Testis (tissue), 3 donors: ENCODE results near the gene CGB5. TPM values are rescaled to one million over a fixed set of nuclear protein-coding genes. Genes with fewer than 3 reads are reported as not detected.

ENCODE experiments used
- DNase-seq: peaks from one replicate; pipeline ENCODE4 v3.0.0-alpha.2; 2019
- H3K27ac ChIP-seq, 2 donors: fragments of 200-600 bp; sonication (generic); one replicate each; pipeline ENCODE4 v1.5.1; 2019
- H3K27me3 ChIP-seq: fragments of 200-600 bp; sonication (generic); one replicate; pipeline ENCODE4 v1.5.1; 2019
- H3K36me3 ChIP-seq: fragments of 200-600 bp; sonication (generic); one replicate; pipeline ENCODE4 v1.5.1; 2017; ENCODE audit warnings: low read depth; ENCODE audit errors: missing control alignments
- H3K4me1 ChIP-seq: fragments of 200-600 bp; sonication (generic); one replicate; pipeline ENCODE4 v1.5.1; 2019
- H3K4me3 ChIP-seq, 2 donors: fragments of 200-600 bp; sonication (generic); one replicate each; pipeline ENCODE4 v1.5.1; 2017 to 2019
- H3K9me3 ChIP-seq: fragments of 200-600 bp; sonication (generic); one replicate; pipeline ENCODE4 v1.5.1; 2017
- CTCF ChIP-seq, 3 experiments: fragments of 450-650 bp in 2 of 3; fragments of 200-600 bp in 1 of 3; sonication (generic) in 1 of 3; IDR thresholded peaks; one replicate each; pipeline ENCODE4 v1.5.1; 2016 to 2019; ENCODE audit warnings: antibody characterized with exemption in 3 of 3, mild to moderate bottlenecking in 2 of 3, moderate library complexity in 1 of 3
- POLR2A ChIP-seq: fragments of 450-650 bp; IDR thresholded peaks from one replicate; pipeline ENCODE4 v1.6.1; 2017; ENCODE audit warnings: antibody characterized with exemption, mild to moderate bottlenecking, moderate library complexity
- WGBS, 2 donors: methylation state at CpG; one replicate each; pipeline ENCODE4 v1.1.5; 2018; 5-methylcytosine and 5-hydroxymethylcytosine counted together
- intact Hi-C: fragments of 100-400 bp; cut with DNase I; formaldehyde crosslinking; loops from one replicate; pipeline ENCODE4 v1.15.1; 2023; ENCODE audit warnings: low total_unique reads
- microRNA-seq, 2 donors: library from miRNA; unstranded; fragments of <30 nt; microRNA quantifications; one replicate each; pipeline ENCODE4, GENCODE V29; 2016; ENCODE audit warnings: borderline number of aligned reads in 2 of 2, borderline replicate concordance in 1 of 2
- polyA plus RNA-seq: library from polyadenylated mRNA; stranded (reverse); fragments of 350-450 nt; fragmentation: Illumina TruSeq; extraction: RNeasy Lipid Tissue Mini Kit (QIAGEN cat#74804); gene quantifications from one replicate; pipeline ENCODE4 v1.2.3, GENCODE V29; 2014; ENCODE audit warnings: low read depth, low replicate concordance; ENCODE audit not compliant: insufficient read depth
- small RNA-seq, 2 donors: library from RNA; depleted of rRNA; stranded (forward); fragments of <200 nt; gene quantifications; one replicate each; pipeline ENCODE3, GENCODE V24; 2016
- total RNA-seq, 2 donors: library from RNA; depleted of rRNA; stranded (reverse); fragments of >200 nt; gene quantifications; one replicate each; pipeline ENCODE4 v1.2.3, GENCODE V29; 2016

Gene CGB5
- total and polyA plus RNA-seq, 3 donors from 2014 or later, result 2.4 TPM; not detected in 2

GRCh38 chr19:49091391-49092038 lies 47.9 kb downstream of the CGB5 start:
- no peak for DNase-seq
- intact Hi-C loops, result loop anchor here (10.0 kb wide), 2 partner anchors 53 to 123 kb away; no protein-coding TSS in a partner anchor
- no peaks in the 10 kb centered on the region for H3K27me3 ChIP-seq
- no peak overlapping the region for H3K4me3 ChIP-seq
- TF ChIP-seq CTCF (IDR thresholded peaks at IDR 0.05) (no peak), POLR2A (no peak)
- peaks cover 24% of the 10 kb centered on the region for H3K4me1 ChIP-seq
- H3K36me3 ChIP-seq, result no peaks in the 10 kb centered on the region
- no peaks in the 10 kb centered on the region for H3K9me3 ChIP-seq
- 92 to 95% methylated on average over 17 of the region's 17 CpGs for WGBS, 2 donors
- H3K27ac ChIP-seq, result no peak overlapping the region

GRCh38 chr19:49092686-49093085 lies 49.0 kb downstream of the CGB5 start:
- Histone ChIP-seq H3K27me3 (no peaks in the 10 kb centered on the region), H3K27ac (no peak overlapping the region), H3K36me3 (no peaks in the 10 kb centered on the region), H3K4me3 (no peak overlapping the region), H3K9me3 (no peaks in the 10 kb centered on the region), H3K4me1 (peaks cover 16% of the 10 kb centered on the region)
- TF ChIP-seq POLR2A (no peak), CTCF (IDR thresholded peaks at IDR 0.05) (no peak)
- DNase-seq, result no peak
- intact Hi-C loops, result loop anchor here (10.0 kb wide), 2 partner anchors 52 to 122 kb away; no protein-coding TSS in a partner anchor
- WGBS, 2 donors, result 95 to 96% methylated on average over 6 of the region's 6 CpGs

Small RNA genes within 50 kb of the gene (microRNA-seq; reads per million reads assigned to microRNA genes)
- 0 to 2.1 reads per million in 2 donors for gene MIR6798

Small RNA genes within 50 kb of the gene (small RNA-seq; reads per million reads assigned to genes)
- gene MIR6798 (0 to 0.19 reads per million in 2 donors), gene RN7SL708P (0 reads per million in 2 donors)

Other genes with a start within 250 kb of the CGB5 start
- 10 to 100 TPM; 58.5 to 67.4 TPM for gene BCAT2, start 232.8 kb upstream of the CGB5 start, total RNA-seq
- gene BCAT2, start 232.8 kb upstream of the CGB5 start, polyA plus RNA-seq, result 38.0 TPM
- 10 to 100 TPM in 1 of 2 donors, 1 to 10 TPM in 1; 5.6 to 11.9 TPM for gene HSD17B14, start 207.4 kb upstream of the CGB5 start, total RNA-seq
- 8.8 TPM for gene HSD17B14, start 207.4 kb upstream of the CGB5 start, polyA plus RNA-seq
- 10 to 100 TPM; 12.8 to 22.3 TPM for gene PLEKHA4, start 175.2 kb upstream of the CGB5 start, total RNA-seq
- 19.9 TPM for gene PLEKHA4, start 175.2 kb upstream of the CGB5 start, polyA plus RNA-seq
- gene PPP1R15A, start 171.4 kb upstream of the CGB5 start, total RNA-seq, result 10 to 100 TPM; 37.2 to 40.9 TPM
- 48.3 TPM for gene PPP1R15A, start 171.4 kb upstream of the CGB5 start, polyA plus RNA-seq
- 10 to 100 TPM; 24.5 to 55.2 TPM for gene TULP2, start 145.1 kb upstream of the CGB5 start, total RNA-seq
- 72.6 TPM for gene TULP2, start 145.1 kb upstream of the CGB5 start, polyA plus RNA-seq
- gene NUCB1, start 143.5 kb upstream of the CGB5 start, total RNA-seq, result 100 to 1,000 TPM; 139 to 208 TPM
- gene NUCB1, start 143.5 kb upstream of the CGB5 start, polyA plus RNA-seq, result 136 TPM
- gene DHDH, start 110.1 kb upstream of the CGB5 start, total RNA-seq, result 1 to 10 TPM; 2.3 to 2.4 TPM
- gene DHDH, start 110.1 kb upstream of the CGB5 start, polyA plus RNA-seq, result 3.1 TPM
- 10 to 100 TPM; 50.1 to 52.1 TPM for gene BAX, start 89.0 kb upstream of the CGB5 start, total RNA-seq
- 48.7 TPM for gene BAX, start 89.0 kb upstream of the CGB5 start, polyA plus RNA-seq
- 100 to 1,000 TPM; 746 to 935 TPM for gene FTL, start 78.5 kb upstream of the CGB5 start, total RNA-seq
- 1,424 TPM for gene FTL, start 78.5 kb upstream of the CGB5 start, polyA plus RNA-seq
- gene GYS1, start 50.5 kb upstream of the CGB5 start, total RNA-seq, result 10 to 100 TPM; 21.1 to 23.6 TPM
- 13.8 TPM for gene GYS1, start 50.5 kb upstream of the CGB5 start, polyA plus RNA-seq
- 100 to 1,000 TPM; 299 to 395 TPM for gene RUVBL2, start 50.0 kb upstream of the CGB5 start, total RNA-seq
- 528 TPM for gene RUVBL2, start 50.0 kb upstream of the CGB5 start, polyA plus RNA-seq
- gene LHB, start 26.8 kb upstream of the CGB5 start, total RNA-seq, result 10 to 100 TPM in 1 of 2 donors, 1 to 10 TPM in 1; 5.5 to 13.9 TPM
- gene LHB, start 26.8 kb upstream of the CGB5 start, polyA plus RNA-seq, result 4.4 TPM
- gene CGB3, start 19.5 kb upstream of the CGB5 start, total RNA-seq, result not detected
- not detected for gene CGB3, start 19.5 kb upstream of the CGB5 start, polyA plus RNA-seq
- 1 to 10 TPM in 1 of 2 donors, under 1 TPM in 1; 0.99 to 3.6 TPM for gene CGB2, start 12.0 kb upstream of the CGB5 start, total RNA-seq
- 2.5 TPM for gene CGB2, start 12.0 kb upstream of the CGB5 start, polyA plus RNA-seq
- gene CGB1, start 7.0 kb upstream of the CGB5 start, total RNA-seq, result 1 to 10 TPM; 2.3 to 2.9 TPM
- not detected for gene CGB1, start 7.0 kb upstream of the CGB5 start, polyA plus RNA-seq
- under 1 TPM in 1 of 2 donors, not detected in 1; 0.43 TPM for gene CGB8, start 5.3 kb downstream of the CGB5 start, total RNA-seq
- gene CGB8, start 5.3 kb downstream of the CGB5 start, polyA plus RNA-seq, result not detected
- gene CGB7, start 13.9 kb downstream of the CGB5 start, total RNA-seq, result 1 to 10 TPM; 3.0 to 3.8 TPM
- gene CGB7, start 13.9 kb downstream of the CGB5 start, polyA plus RNA-seq, result 1.7 TPM
- under 1 TPM; 0.31 to 0.55 TPM for gene NTF4, start 21.0 kb downstream of the CGB5 start, total RNA-seq
- gene NTF4, start 21.0 kb downstream of the CGB5 start, polyA plus RNA-seq, result 0.49 TPM
- under 1 TPM; 0.25 to 0.39 TPM for gene KCNA7, start 28.9 kb downstream of the CGB5 start, total RNA-seq
- 0.16 TPM for gene KCNA7, start 28.9 kb downstream of the CGB5 start, polyA plus RNA-seq
- gene SNRNP70, start 41.6 kb downstream of the CGB5 start, total RNA-seq, result 100 to 1,000 TPM; 422 to 484 TPM
- gene SNRNP70, start 41.6 kb downstream of the CGB5 start, polyA plus RNA-seq, result 184 TPM
- 10 to 100 TPM; 57.6 to 66.2 TPM for gene LIN7B, start 70.5 kb downstream of the CGB5 start, total RNA-seq
- 22.4 TPM for gene LIN7B, start 70.5 kb downstream of the CGB5 start, polyA plus RNA-seq
- gene C19orf73, start 75.3 kb downstream of the CGB5 start, total RNA-seq, result 1 to 10 TPM; 4.0 to 8.5 TPM
- 1.5 TPM for gene C19orf73, start 75.3 kb downstream of the CGB5 start, polyA plus RNA-seq
- 10 to 100 TPM in 1 of 2 donors, 1 to 10 TPM in 1; 9.2 to 13.1 TPM for gene PPFIA3, start 75.7 kb downstream of the CGB5 start, total RNA-seq
- gene PPFIA3, start 75.7 kb downstream of the CGB5 start, polyA plus RNA-seq, result 8.8 TPM
- 1 to 10 TPM; 1.8 to 5.4 TPM for gene HRC, start 111.5 kb downstream of the CGB5 start, total RNA-seq
- 4.1 TPM for gene HRC, start 111.5 kb downstream of the CGB5 start, polyA plus RNA-seq
- 10 to 100 TPM; 30.5 to 45.7 TPM for gene TRPM4, start 113.9 kb downstream of the CGB5 start, total RNA-seq
- 16.0 TPM for gene TRPM4, start 113.9 kb downstream of the CGB5 start, polyA plus RNA-seq